HG02623 (cell line): ENCODE data around the gene COL9A1.

Experiments used
- ATAC-seq: cut with Tn5 transposase; IDR thresholded peaks from one replicate; pipeline ENCODE4 v1.9.1; 2021; ENCODE audit warnings: moderate library complexity; ENCODE audit not compliant: unreplicated experiment

COL9A1 gene

GRCh38 chr6:70289299-70289698 lies 13.6 kb downstream of the COL9A1 start:
- no peak for ATAC-seq

DNA sequence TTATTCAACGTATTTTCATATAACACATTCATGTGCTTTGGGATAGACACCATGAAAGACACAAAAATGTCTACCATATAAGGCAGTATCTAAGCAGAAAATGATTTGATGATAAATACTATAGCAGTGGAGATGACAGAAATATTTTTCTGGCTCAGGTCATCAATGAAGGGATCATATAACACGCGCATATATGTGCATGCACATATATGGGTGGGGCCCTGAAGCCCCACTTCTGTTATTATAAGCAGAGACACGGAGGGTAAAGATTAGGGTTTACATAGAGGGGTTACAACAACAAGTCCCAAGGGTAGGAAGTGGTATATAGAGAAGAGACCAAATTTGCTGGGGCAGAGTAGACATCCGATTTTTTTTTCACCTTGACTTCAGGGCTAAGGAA lies 16.0 kb downstream of the COL9A1 start:
- ATAC-seq: no peak

GRCh38 chr6:70285201-70285600 lies 17.7 kb downstream of the COL9A1 start:
- ATAC-seq: no peak

DNA sequence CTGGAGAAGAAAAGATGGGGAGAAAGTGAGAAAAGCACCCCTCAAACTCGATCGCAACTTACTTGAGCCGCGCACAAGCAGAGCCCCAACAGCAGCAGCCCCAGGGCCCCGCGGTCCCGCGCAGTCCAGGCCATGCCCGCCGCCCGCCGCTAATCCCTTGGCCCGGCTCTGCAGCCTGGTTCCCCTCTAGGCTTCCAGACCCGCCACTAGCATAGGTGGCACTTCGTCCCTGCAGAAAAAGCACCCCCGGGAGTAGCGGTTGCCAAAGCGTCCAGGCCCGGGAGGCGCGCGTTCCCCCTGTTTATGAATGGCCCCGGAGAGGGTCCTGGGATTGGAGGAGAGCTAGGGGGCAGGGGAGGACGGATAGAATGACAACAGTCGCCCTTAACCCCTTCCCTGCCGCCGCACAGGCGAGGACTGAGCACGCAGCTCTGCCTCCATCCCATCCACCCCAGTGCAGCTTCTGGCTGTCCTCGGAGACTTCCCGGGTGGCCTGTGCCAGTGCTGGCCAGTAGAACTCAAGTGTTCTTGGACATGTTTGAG lies 19.9 kb downstream of the COL9A1 start:
- no peak for ATAC-seq

GRCh38 chr6:70282312-70282918 lies 20.5 kb downstream of the COL9A1 start:
- ATAC-seq: no peak

DNA sequence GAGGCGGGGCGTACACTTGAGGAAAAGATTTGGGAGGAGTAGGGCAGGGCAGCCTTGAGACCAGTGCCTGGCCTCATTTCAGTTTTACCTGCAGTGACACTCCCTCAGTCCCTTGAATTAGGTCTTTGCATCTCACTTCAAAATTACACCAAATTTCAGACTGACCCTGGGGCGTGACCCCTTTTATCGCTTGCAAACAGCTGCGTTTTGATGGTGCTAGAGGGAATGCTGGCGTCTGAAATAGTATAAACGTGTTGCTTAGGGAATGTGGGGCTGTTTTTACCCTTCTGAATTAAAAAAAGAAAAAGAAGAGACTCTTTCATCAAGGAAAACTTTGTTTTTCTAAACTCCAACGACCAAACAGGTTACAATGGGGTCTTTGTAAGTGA lies 21.0 kb downstream of the COL9A1 start:
- no peak for ATAC-seq

DNA sequence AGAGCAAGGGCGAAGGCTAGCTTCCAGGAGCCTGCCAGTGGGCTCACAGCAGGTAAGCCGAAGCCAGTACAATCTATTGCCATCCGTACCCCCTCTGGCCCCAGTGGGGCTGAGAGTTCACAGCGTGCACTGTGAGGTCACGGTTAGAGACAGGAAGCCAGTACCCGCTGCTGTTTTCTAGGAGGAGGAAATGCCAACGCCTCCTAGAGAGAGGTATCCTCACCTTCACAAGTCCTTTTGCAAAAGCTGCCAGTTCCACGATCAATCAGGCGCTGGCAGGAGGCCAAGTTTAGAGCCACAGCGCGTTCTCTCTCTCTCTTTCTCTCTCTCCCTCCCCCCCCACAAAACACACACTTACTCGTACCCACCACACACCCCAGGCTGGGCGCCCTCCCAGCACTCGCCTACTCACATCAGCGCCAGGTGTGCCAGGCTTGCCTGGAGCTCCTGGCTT lies 22.5 kb downstream of the COL9A1 start:
- no peak for ATAC-seq

- ATAC-seq: no peak
These were observed 25.4 kb downstream of the COL9A1 start for GRCh38 chr6:70277470-70277869.

DNA sequence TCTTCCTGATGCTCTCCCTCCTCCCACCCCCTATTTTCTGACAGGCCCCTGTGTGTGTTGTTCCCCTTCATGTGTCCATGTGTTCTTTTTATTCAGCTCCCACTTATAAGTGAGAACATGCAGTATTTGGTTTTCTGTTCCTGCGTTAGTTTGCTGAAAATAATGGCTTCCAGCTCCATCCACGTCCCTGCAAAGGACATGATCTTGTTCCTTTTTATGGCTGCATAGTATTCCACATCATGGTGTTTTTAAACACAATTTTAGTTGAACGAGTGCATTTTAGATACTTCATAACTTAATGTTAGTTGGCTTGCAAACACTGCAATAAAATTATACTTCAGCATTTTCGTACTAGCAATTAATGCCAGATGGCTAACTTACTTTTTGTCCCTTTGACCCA lies 28.5 kb downstream of the COL9A1 start:
- no peak for ATAC-seq

DNA sequence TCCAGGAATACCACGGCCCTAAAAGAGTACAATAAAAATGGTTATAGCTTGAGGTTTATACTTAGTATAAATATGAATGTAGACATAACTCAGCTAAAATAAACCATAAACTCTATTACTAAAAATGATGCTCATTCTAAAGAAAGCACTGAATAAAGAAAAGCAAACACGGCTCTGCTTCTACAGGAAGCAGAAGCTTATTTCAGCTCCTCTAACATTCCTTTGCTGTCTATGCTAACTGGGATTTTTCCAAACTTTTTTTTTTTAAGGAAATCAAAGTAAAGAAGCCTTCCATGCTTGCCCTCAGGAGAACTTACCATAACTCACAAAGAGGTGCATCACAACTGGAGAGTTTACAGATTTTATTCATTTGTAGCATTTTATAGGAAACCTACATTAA lies 30.8 kb downstream of the COL9A1 start:
- no peak for ATAC-seq

DNA sequence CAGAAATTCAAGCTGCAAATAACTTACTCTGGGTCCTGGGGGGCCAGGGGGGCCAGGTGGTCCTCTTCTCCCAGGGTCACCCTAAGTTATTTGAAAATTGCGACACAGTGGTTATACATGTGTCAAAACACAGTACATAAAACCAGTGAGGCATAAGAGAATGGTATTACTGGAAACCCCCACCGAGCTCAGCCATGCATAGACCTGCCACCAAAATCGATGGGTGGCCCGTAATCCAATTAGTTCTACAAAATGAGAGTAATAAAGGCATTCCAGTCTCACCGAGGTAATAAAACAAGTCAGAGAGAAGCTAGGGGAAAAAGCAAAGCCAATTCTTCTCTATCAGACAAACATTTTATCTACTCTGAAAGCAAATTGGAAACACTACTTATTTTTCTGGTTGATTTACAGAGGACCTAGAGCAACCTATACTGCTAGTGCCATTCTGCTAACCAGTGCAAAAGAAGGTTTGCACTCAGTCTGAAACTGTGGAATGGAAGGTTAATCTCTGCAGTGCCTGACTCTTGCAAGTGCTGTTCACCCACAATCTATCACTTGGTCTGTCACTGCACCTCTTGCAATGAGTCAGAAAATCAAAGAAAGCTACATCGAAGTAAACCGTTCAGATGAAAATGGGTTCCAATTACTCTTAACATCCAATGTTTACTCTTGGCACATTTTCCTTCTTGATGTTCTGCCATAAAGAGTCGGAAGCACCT lies 32.4 kb downstream of the COL9A1 start:
- no peak for ATAC-seq

DNA sequence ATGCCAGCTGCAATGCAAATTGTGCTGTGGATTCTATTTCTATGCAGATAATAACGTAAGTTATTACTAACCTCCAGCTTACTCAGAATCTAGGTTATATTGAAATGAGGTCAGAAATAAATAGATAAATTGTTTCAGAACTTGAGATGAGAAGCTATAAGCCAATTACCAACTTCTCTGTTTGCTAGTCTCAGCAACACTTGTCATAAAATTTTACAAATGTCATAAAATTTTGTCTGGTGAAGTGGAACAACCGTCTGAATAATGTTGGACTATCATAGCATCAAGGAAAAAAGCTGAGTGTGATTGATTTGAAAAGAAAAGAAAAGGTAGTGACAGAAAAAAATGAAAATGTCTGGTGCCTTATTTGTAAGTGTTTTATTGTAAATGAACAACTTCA lies 36.7 kb downstream of the COL9A1 start:
- ATAC-seq: no peak

- no peak for ATAC-seq
These were observed 38.6 kb downstream of the COL9A1 start for GRCh38 chr6:70264306-70264705.

- no peak for ATAC-seq
These were observed 44.4 kb downstream of the COL9A1 start for GRCh38 chr6:70258483-70258882.

DNA sequence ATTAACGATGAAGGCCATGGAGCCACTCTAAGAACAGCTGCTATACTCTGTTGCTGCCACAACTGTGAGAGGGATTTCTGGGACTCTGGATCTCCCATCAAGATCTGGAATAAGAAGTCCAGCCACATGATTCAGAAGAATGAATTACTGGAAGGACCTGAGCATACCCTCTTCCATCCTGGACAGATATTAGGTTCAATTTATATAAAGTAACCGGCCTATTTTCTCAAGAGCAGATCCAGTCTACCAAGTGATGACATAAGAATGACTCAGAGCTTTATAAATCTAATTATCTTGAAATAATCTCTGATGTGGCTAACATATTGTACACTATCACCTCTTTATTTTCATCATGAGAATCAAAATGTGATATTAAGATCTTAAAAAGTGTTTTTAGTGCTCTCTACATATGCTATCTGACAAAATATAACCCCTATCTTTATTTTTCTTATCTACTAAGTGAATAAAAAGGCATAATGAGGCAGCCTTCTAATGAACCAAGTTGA lies 45.1 kb downstream of the COL9A1 start:
- ATAC-seq: no peak

- no peak for ATAC-seq
These were observed 48.1 kb downstream of the COL9A1 start for GRCh38 chr6:70254784-70255183.

GRCh38 chr6:70253923-70254322 lies 49.0 kb downstream of the COL9A1 start:
- ATAC-seq: no peak

- ATAC-seq: no peak
These were observed 50.3 kb downstream of the COL9A1 start for GRCh38 chr6:70252604-70253003.

DNA sequence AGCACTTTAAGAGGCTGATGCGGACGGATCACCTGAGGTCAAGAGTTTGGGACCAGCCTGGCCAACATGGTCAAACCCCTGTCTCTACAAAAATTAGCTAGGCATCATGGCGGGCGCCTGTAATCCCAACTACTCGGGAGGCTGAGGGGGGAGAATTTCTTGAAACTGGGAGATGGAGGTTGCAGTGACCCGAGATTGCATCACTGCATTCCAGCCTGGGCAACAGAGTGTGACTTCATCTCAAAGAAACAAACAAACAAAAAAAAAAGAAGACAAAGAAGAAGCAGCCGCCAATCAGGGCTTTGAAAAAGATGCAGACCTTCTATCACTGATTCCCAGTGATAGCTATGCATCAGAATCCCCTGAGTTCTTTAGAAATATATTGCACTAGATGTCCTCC lies 56.8 kb downstream of the COL9A1 start:
- ATAC-seq: no peak

GRCh38 chr6:70241991-70242420 lies 60.9 kb downstream of the COL9A1 start:
- no peak for ATAC-seq

- no peak for ATAC-seq
These were observed 61.9 kb downstream of the COL9A1 start for GRCh38 chr6:70241031-70241430.

DNA sequence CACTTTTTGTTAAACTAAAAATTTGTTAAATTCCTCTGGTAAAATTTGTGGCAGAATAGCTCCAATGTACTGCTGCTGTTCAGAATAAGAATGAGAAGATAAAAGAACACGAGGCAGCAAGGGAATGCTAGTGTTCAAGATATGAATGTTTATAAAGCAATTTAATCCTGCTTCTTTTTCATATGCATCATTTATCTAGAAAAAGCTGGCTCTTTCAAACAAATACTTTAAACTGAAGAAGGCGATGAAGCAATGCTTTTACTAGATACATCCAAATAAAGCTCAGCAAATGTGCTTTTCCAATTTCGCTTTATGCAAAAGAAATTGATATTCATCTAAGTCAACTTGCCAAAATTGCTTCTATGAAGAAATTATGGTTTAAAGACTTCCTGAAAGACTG lies 66.5 kb downstream of the COL9A1 start:
- ATAC-seq: no peak
